Right renal cortex interstitium (tissue), 3 donors: ENCODE measurements around the gene DPAGT1. TPM values are rescaled to one million over a fixed set of nuclear protein-coding genes. Genes with fewer than 3 reads are reported as not detected.
"Not testable (repeated sequence)": the region's sequence is repeated elsewhere in the genome, so short reads cannot be mapped to it uniquely, and the experiment has no call there.

Experiments used
- DNase-seq, 3 donors: peaks; one replicate each; pipeline ENCODE4 v3.0.0-alpha.2; 2013; ENCODE audit warnings: low read depth in 3 of 3, low spot score in 2 of 3
- polyA plus RNA-seq, 3 donors: library from polyadenylated mRNA; unstranded; fragments of 120-200 nt; gene quantifications; one replicate each; pipeline ENCODE4 v1.2.1, GENCODE V29; 2013; ENCODE audit not compliant: insufficient read length in 3 of 3

DPAGT1 gene
- polyA plus RNA-seq, 3 donors, result 55.7 to 62.6 (median 56.9) TPM

GRCh38 chr11:119116235-119116594 is 14.6 kb upstream of the DPAGT1 start:
- DNase-seq, result no peak

DNA sequence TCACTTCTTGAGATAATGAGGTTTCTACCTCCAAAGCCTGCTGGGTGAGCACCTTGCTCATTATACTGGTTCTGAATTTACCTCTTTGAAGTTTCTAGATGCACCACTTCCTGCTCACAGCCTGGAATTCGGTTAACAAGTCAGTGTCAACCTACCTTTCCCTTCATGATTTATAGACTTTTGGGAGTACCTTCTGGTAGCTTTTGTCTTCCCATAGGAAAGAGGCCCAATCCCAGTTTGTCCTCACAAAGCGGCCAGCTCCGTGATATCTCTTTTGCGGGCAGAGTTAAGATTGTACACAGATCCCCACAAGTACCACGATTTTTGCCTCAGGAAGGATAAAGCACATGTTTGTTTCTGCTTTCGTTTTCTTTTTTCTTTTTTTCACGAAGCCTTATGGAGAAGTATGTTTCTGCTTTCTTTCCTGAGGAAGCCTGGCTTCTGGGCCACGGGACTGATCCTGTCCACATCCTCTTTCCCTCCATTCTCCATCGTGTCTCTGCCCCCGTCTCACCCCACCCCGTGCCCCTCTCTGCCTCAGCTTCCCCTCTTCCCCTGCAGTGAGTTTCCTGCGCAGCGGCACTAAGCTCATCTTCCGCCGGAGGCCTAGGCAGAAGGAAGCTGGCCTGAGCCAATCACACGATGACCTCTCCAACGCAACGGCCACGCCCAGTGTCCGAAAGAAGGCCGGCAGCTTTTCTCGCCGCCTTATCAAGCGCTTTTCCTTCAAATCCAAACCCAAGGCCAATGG is 14.0 kb upstream of the DPAGT1 start:
- no peak for DNase-seq

DNA sequence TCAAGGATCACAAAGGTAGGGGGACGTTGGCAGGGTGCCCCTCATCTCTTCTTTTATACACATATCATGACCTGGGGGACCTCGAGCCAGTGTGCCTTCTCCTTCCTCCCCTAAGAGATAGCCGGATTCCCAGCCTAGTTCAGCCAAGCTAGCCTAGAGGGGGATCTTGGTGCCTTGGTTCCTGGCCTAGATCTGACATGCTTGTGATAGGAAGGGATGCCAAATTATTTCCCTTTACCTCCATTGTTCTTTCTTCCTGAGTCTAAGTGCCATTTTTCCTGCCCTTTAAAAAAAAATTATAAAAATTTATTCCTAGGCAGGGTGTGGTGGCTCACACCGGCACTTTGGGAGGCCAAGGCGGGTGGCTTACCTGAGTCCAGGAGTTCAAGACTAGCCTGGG is 12.7 kb upstream of the DPAGT1 start:
- no peak for DNase-seq

DNA sequence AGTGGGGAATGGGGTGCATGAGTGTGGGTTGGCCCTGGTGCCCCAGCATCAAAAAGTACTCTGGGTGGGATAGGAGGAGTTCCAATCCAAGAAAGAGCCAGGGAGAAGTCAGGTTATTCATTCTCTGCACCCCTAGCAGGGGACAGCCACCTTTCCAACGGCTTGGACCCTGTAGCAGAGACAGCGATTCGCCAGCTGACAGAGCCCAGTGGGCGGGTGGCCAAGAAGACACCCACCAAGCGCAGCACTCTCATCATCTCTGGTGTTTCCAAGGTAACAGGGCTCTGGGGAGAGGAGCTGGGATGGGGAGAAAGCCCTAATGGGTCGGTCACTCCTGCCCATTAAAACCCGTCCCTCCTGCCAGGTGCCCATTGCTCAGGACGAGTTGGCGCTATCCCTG is 12.1 kb upstream of the DPAGT1 start:
- DNase-seq, result no peak

GRCh38 chr11:119112314-119113020 is 10.8 kb upstream of the DPAGT1 start:
- DNase-seq, result no peak

GRCh38 chr11:119111361-119111925 is 9.8 kb upstream of the DPAGT1 start:
- DNase-seq, result no peak

DNA sequence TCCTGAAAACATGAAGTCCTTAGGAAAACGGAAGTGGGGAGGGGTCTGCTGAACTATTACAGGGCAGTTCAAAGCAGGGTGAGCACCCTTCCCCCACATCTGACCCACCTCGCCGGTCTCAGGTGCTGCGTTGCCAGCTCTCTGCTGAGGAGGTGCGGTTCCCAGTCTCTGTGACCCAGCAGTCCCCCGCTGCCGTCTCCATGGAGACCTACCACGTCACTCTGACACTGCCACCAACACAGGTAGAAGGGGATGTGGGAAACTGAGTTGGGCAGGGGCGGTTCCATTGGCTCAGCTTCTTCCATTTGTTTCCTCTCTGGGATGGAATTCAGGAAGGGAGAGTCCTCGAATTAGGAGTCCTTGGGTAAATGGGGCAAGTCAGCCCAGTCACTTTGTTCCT is 8.8 kb upstream of the DPAGT1 start:
- DNase-seq, result no peak

GRCh38 chr11:119109843-119110242 is 8.2 kb upstream of the DPAGT1 start:
- no peak for DNase-seq

- no peak for DNase-seq
Measured at GRCh38 chr11:119108857-119109221, 7.2 kb upstream of the DPAGT1 start.

DNA sequence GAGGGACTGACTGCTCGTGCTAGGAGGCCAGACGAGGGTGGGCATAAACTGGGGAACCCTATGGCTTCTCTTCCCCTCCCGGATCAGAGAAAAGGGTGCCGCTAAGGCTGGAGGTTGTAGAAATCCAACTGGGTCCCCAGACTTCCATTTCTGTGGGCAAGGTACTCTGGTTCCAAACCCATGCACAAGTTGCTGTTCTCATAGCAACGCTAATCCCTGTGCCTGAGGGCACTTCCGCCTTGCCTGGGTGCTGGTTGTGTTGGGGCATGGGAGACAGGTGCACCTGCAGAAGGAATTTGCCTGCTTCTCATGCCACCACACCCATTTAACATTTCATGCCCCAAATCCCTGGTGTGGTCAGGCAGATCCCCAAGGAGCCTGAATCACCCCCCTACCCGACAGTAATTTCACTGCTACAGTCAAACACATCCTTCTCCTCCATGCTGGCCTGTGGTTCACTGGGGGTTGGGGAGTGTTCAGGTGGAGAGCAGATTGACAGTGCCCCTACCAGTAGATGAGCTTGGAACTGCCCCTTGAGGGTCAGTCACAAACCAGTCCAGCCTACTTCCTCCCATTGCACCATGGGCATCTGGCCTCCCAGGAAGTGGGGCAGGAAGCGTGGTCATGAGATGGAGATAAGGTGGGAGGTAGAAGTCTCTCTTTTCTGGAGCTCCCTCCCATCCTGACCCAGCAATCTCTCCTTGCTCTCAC is 6.6 kb upstream of the DPAGT1 start:
- no peak for DNase-seq

DNA sequence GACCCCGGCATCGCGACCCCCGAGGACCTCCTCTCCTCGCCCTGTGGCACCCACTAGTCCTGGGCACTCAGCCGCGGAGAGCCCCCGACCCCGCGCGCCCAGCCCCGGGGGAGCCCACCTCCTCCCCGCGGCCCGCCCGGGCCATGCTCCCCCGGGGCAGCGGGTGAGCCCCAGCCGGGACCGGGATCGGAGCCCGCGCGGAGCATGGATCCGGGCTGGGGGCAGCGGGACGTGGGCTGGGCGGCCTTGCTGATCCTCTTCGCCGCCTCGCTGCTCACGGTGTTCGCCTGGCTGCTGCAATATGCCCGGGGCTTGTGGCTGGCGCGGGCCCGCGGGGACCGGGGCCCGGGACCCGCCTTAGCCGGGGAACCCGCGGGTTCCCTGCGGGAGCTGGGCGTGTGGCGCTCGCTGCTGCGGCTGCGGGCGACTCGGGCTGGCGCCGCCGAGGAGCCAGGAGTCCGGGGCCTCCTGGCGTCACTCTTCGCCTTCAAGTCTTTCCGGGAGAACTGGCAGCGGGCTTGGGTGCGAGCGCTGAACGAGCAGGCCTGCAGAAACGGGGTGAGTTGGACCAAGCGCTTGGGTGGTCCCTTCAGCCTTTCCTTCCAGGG is 6.0 kb upstream of the DPAGT1 start:
- no peak for DNase-seq

GRCh38 chr11:119106564-119107537 is 5.2 kb upstream of the DPAGT1 start, which contains the start of gene C2CD2L:
Gene C2CD2L, plus strand, starts transcription at chr11:119107344. Its CDS starts 398 bp downstream, at chr11:119107742.
- DNase-seq, result peak in 1 of 3 donors; percentile 72

DNA sequence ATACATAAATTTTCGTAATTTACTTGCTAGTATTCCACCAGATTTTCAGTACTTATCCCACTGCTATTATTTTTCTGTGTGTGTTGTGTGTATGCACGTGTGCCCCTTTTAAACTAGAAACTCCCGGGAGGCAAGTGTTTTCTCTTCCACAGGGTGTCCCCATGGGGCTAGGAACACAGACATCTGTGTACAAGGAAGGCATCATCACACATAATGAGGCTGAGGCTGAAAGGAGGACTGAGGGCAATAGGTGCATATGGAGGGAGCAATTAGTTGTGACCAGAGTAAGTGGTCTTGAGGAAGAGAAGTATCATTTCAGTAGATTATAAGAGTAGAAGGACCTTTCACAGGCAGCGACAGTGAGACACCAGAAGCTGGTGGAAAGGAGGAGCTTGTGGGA is 2.1 kb upstream of the DPAGT1 start:
- no peak for DNase-seq

GRCh38 chr11:119103161-119103664 is 1.6 kb upstream of the DPAGT1 start:
- DNase-seq, result not testable (repeated sequence)

DNA sequence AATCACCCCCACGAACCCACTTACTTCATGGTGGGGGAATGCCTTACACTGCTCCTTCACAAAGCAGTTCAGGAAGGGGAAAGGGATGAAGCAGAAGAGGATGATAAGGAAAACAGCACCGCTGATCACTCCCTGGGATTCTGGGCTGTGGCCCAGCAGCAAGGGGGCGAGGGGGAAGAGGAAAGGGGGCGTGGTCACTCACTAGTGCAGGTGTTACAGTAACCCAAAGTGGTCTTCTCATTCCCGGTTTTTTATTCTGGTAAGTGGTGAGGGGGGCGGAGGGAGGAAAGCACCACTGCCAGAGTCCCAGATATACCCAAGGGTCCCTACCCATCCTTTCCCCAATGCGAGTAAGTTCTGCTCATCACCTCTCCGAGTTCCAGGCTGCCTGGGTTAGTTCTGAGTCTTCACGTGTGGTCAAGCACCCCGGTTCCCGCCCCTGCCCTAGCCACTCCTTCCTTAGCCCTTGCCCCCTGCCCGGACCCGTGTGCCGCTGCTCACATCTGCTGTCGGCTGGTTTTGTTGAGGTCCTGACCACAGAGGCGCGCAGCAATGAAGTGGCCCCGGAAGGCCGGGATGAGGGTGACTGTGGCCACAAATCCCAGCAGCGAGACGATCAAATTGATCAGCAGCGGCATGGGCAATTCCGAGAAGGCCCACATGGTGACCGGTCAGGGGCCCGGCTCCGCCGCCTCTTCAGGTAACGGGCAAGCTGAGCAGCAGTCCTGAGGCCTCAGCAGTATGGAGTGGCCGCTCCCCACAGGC is 477 bp downstream of the DPAGT1 start:
- DNase-seq, result no peak

- DNase-seq, result no peak
Measured at GRCh38 chr11:119100246-119100970, 1.2 kb downstream of the DPAGT1 start.

DNA sequence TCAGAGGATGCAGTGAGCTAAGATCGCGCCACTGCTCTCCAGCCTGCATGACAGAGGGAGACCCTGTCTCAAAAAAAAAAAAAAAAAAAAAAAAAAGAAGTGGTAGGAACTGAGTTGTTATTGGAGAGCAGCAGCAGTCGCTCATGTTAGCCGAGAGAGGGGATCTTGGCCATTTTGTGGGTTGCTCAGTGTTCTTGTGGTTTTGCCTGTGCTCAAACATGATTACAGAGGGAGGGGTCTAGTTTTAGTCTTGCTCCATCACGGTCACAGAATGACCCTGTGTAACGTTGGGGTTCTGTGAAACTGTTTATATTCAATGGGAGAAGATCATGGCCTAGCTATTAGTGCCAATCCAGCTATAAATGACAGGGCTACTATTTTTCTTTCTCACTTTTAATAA is 1.9 kb downstream of the DPAGT1 start:
- DNase-seq, result no peak
